OCI-LY3 (cell line): ENCODE measurements around the gene FLYWCH1.
"Not testable (repeated sequence)": the region's sequence is repeated elsewhere in the genome, so short reads cannot be mapped to it uniquely, and the experiment has no call there.

Source experiments
- H2AFZ ChIP-seq: fragments of 200-600, 300-600 bp; shearing (Covaris generic); 2 replicates; pipeline ENCODE4 v1.6.0; 2014; ENCODE audit warnings: antibody characterized with exemption, low read depth, low read length
- H3K27ac ChIP-seq: fragments of 200-600, 300-600 bp; sonication (generic); 2 replicates; pipeline ENCODE4 v1.5.1; 2014; ENCODE audit warnings: mild to moderate bottlenecking, low read length, moderate library complexity, mixed read lengths
- H3K27me3 ChIP-seq: fragments of 200-600, 300-600 bp; sonication (generic); 2 replicates; pipeline ENCODE4 v1.6.1; 2014; ENCODE audit warnings: low read depth, low read length, mixed read lengths
- H3K36me3 ChIP-seq: fragments of 200-600, 300-600 bp; sonication (generic); replicated peaks from 2 replicates; pipeline ENCODE3; 2014; ENCODE audit warnings: low read depth, low read length, mixed read lengths
- H3K4me1 ChIP-seq: fragments of 300-600, 200-600 bp; sonication (generic); 2 replicates; pipeline ENCODE4 v1.6.1; 2014; ENCODE audit warnings: low read length, mixed read lengths
- H3K4me2 ChIP-seq: fragments of 200-600, 300-600 bp; sonication (generic); 2 replicates; pipeline ENCODE4 v1.6.1; 2014; ENCODE audit warnings: low read length, mixed read lengths
- H3K4me3 ChIP-seq: fragments of 300-600, 200-600 bp; sonication (generic); 2 replicates; pipeline ENCODE4 v1.5.1; 2014; ENCODE audit warnings: antibody characterized with exemption, mild to moderate bottlenecking, low read length, moderate library complexity
- H3K79me2 ChIP-seq: fragments of 300-600, 200-600 bp; shearing (Covaris generic); 2 replicates; pipeline ENCODE4 v1.6.1; 2014; ENCODE audit warnings: mild to moderate bottlenecking, low read length, mixed read lengths
- H3K9ac ChIP-seq: fragments of 300-600, 200-600 bp; shearing (Covaris generic); 2 replicates; pipeline ENCODE4 v1.6.0; 2014; ENCODE audit warnings: mild to moderate bottlenecking, low read length, moderate library complexity
- H3K9me3 ChIP-seq: fragments of 200-600, 300-600 bp; shearing (Covaris generic); 2 replicates; pipeline ENCODE4 v1.6.1; 2014; ENCODE audit warnings: low read length, mixed read lengths; ENCODE audit not compliant: insufficient read depth
- H4K20me1 ChIP-seq: fragments of 200-600, 300-600 bp; sonication (generic); 2 replicates; pipeline ENCODE4 v1.6.1; 2016; ENCODE audit warnings: low read length, mixed read lengths; ENCODE audit not compliant: insufficient read depth
- CTCF ChIP-seq: fragments of 200-600, 300-600 bp; sonication (generic); IDR thresholded peaks from 2 replicates; pipeline ENCODE4 v1.5.1; 2014; ENCODE audit warnings: antibody characterized with exemption, low read length, low read depth
- EZH2phosphoT487 ChIP-seq: fragments of 200-600 bp; shearing (Covaris generic); IDR thresholded peaks from 2 replicates; pipeline ENCODE4 v1.6.1; 2018; ENCODE audit warnings: antibody characterized with exemption, mixed run types, low read depth

FLYWCH1 gene

GRCh38 chr16:2904922-2905240 lies 6.8 kb upstream of the FLYWCH1 start:
- Histone ChIP-seq H4K20me1 (no peaks in the 10 kb centered on the region), H3K4me1 (peaks cover 8% of the 10 kb centered on the region), H3K27me3 (no peaks in the 10 kb centered on the region), H3K79me2 (no peaks in the 10 kb centered on the region), H2AFZ (no peak overlapping the region), H3K27ac (peak overlapping the region; percentile 39), H3K9me3 (no peaks in the 10 kb centered on the region), H3K36me3 (no peaks in the 10 kb centered on the region), H3K4me2 (peak overlapping the region; percentile 91), H3K4me3 (peak overlapping the region; percentile 89), H3K9ac (peak overlapping the region; percentile 91)
- TF ChIP-seq EZH2phosphoT487 = no peak
- no peak for TF ChIP-seq CTCF

GRCh38 chr16:2905241-2905987 lies 6.3 kb upstream of the FLYWCH1 start:
- H3K9me3 ChIP-seq = no peaks in the 10 kb centered on the region
- no peaks in the 10 kb centered on the region for H3K36me3 ChIP-seq
- TF ChIP-seq EZH2phosphoT487 = no peak
- TF ChIP-seq CTCF = no peak
- H3K4me2 ChIP-seq = peak overlapping the region; percentile 91
- H3K79me2 ChIP-seq = no peaks in the 10 kb centered on the region
- H3K27ac ChIP-seq = peak overlapping the region; percentile 39
- peak overlapping the region; percentile 91 for H3K9ac ChIP-seq
- peaks cover 8% of the 10 kb centered on the region for H3K4me1 ChIP-seq
- peak overlapping the region; percentile 89 for H3K4me3 ChIP-seq
- no peaks in the 10 kb centered on the region for H4K20me1 ChIP-seq
- H3K27me3 ChIP-seq = no peaks in the 10 kb centered on the region; the same call in 1 of the 2 replicates
- no peak overlapping the region for H2AFZ ChIP-seq

GRCh38 chr16:2905988-2906387 lies 5.7 kb upstream of the FLYWCH1 start:
- TF ChIP-seq EZH2phosphoT487 (no peak), CTCF (no peak)
- H3K4me3 ChIP-seq = peak overlapping the region; percentile 71
- H3K4me2 ChIP-seq = peak overlapping the region; percentile 79
- no peaks in the 10 kb centered on the region for H4K20me1 ChIP-seq
- no peak overlapping the region for H3K9ac ChIP-seq
- H3K27me3 ChIP-seq = no peaks in the 10 kb centered on the region; the same call in 1 of the 2 replicates
- H3K9me3 ChIP-seq = no peaks in the 10 kb centered on the region
- H3K27ac ChIP-seq = no peak overlapping the region
- no peaks in the 10 kb centered on the region for H3K36me3 ChIP-seq
- peaks cover 8% of the 10 kb centered on the region for H3K4me1 ChIP-seq
- 0 out of 2 replicates have a peak overlapping the region, but pooled peaks have one; percentile 10 for H2AFZ ChIP-seq
- H3K79me2 ChIP-seq = no peaks in the 10 kb centered on the region

GRCh38 chr16:2907084-2907753 lies 4.5 kb upstream of the FLYWCH1 start:
- not testable (repeated sequence) for H3K9me3 ChIP-seq, H3K27me3 ChIP-seq, H3K27ac ChIP-seq, H3K4me3 ChIP-seq, H3K9ac ChIP-seq, H2AFZ ChIP-seq, H4K20me1 ChIP-seq, H3K36me3 ChIP-seq, H3K79me2 ChIP-seq
- peak overlapping the region; percentile 56 for H3K4me2 ChIP-seq
- peaks cover 11% of the 10 kb centered on the region for H3K4me1 ChIP-seq
- peak; percentile 47 for TF ChIP-seq CTCF
